IPS DF 6.9 (cell line): ENCODE data around the gene RPS14.
"Not testable (repeated sequence)": the region's sequence is repeated elsewhere in the genome, so short reads cannot be mapped to it uniquely, and the experiment has no call there.

Source experiments
- DNase-seq: peaks from one replicate; pipeline ENCODE4 v3.0.0-alpha.2; 2013; ENCODE audit warnings: low read depth, low spot score
- H3K27ac ChIP-seq: one replicate; pipeline ENCODE4 v1.5.1; 2013; ENCODE audit warnings: low read length, control low read depth
- H3K27me3 ChIP-seq: 2 replicates; pipeline ENCODE4 v1.6.1; 2013; ENCODE audit warnings: mild to moderate bottlenecking, low read length; ENCODE audit not compliant: control insufficient read depth, insufficient read depth
- H3K36me3 ChIP-seq: 2 replicates; pipeline ENCODE4 v1.6.1; 2013; ENCODE audit warnings: low read length; ENCODE audit not compliant: control insufficient read depth, insufficient read depth
- H3K4me1 ChIP-seq: 2 replicates; pipeline ENCODE4 v1.6.1; 2013; ENCODE audit warnings: low read length; ENCODE audit not compliant: control insufficient read depth, insufficient read depth
- H3K4me3 ChIP-seq: 2 replicates; pipeline ENCODE4 v1.5.1; 2013; ENCODE audit warnings: mild to moderate bottlenecking, low read length
- H3K9me3 ChIP-seq: 2 replicates; pipeline ENCODE4 v1.6.1; 2013; ENCODE audit warnings: low read length, inconsistent platforms; ENCODE audit not compliant: control insufficient read depth, insufficient read depth
- WGBS: extraction: QIAGEN DNeasy Blood & Tissue Kit; methylation state at CpG from one replicate; pipeline ENCODE4 v1.1.7; 2013; ENCODE audit warnings: mixed read lengths, missing lambda C conversion rate; ENCODE audit not compliant: insufficient read length, insufficient coverage; 5-methylcytosine and 5-hydroxymethylcytosine counted together

RPS14 gene

GRCh38 chr5:150457562-150458240, 8.2 kb upstream of the RPS14 start:
- Histone ChIP-seq H3K27me3 (no peaks in the 10 kb centered on the region), H3K9me3 (no peaks in the 10 kb centered on the region), H3K4me1 (peaks cover 11% of the 10 kb centered on the region), H3K4me3 (no peak overlapping the region), H3K27ac (no peak overlapping the region), H3K36me3 (no peaks in the 10 kb centered on the region)
- WGBS: no CpG with 5 or more reads among the region's 16 CpGs
- no peak for DNase-seq

GRCh38 chr5:150457121-150457520, 7.6 kb upstream of the RPS14 start:
- Histone ChIP-seq H3K4me3 (no peak overlapping the region), H3K27ac (no peak overlapping the region), H3K4me1 (peaks cover 11% of the 10 kb centered on the region), H3K36me3 (no peaks in the 10 kb centered on the region), H3K9me3 (no peaks in the 10 kb centered on the region), H3K27me3 (no peaks in the 10 kb centered on the region)
- no peak for DNase-seq
- no CpG with 5 or more reads among the region's 6 CpGs for WGBS

- H3K4me1 ChIP-seq: peaks cover 6% of the 10 kb centered on the region
Observed at GRCh38 chr5:150454492-150455229, 5.1 kb upstream of the RPS14 start.

GRCh38 chr5:150454027-150454426, 4.5 kb upstream of the RPS14 start:
- not testable (repeated sequence) for H3K4me3 ChIP-seq, H3K9me3 ChIP-seq, H3K27ac ChIP-seq, H3K36me3 ChIP-seq, DNase-seq, H3K27me3 ChIP-seq, H3K4me1 ChIP-seq
- WGBS: no CpG with 5 or more reads among the region's 8 CpGs

More at GRCh38 chr5:150454492-150455229, 5.1 kb upstream of the RPS14 start:
- H3K9me3 ChIP-seq: no peaks in the 10 kb centered on the region
- no peak overlapping the region for H3K4me3 ChIP-seq
- DNase-seq: no peak
- no peaks in the 10 kb centered on the region for H3K36me3 ChIP-seq
- no peak overlapping the region for H3K27ac ChIP-seq
- WGBS: no CpG with 5 or more reads among the region's 9 CpGs
- no peaks in the 10 kb centered on the region for H3K27me3 ChIP-seq

- Histone ChIP-seq H3K36me3 (peaks cover 4% of the 10 kb centered on the region; the same call in 1 of the 2 replicates), H3K4me1 (peaks cover under 1% of the 10 kb centered on the region; the same call in 1 of the 2 replicates), H3K27me3 (no peaks in the 10 kb centered on the region), H3K27ac (no peak overlapping the region), H3K9me3 (no peaks in the 10 kb centered on the region), H3K4me3 (no peak overlapping the region)
- no CpG with 5 or more reads among the region's 4 CpGs for WGBS
- no peak for DNase-seq
Observed at GRCh38 chr5:150452914-150453313, 3.4 kb upstream of the RPS14 start.

GRCh38 chr5:150451594-150451993, 2.1 kb upstream of the RPS14 start:
- no peak overlapping the region for H3K27ac ChIP-seq
- H3K4me1 ChIP-seq: peaks cover 2% of the 10 kb centered on the region; the same call in 1 of the 2 replicates
- peaks cover 17% of the 10 kb centered on the region; the same call in 1 of the 2 replicates for H3K36me3 ChIP-seq
- H3K27me3 ChIP-seq: no peaks in the 10 kb centered on the region
- H3K4me3 ChIP-seq: no peak overlapping the region
- no CpG with 5 or more reads among the region's 1 CpG for WGBS
- DNase-seq: no peak
- no peaks in the 10 kb centered on the region for H3K9me3 ChIP-seq

- Histone ChIP-seq H3K27ac (peak overlapping the region; percentile 26), H3K4me1 (peaks cover 2% of the 10 kb centered on the region; the same call in 1 of the 2 replicates), H3K36me3 (peaks cover 39% of the 10 kb centered on the region), H3K9me3 (no peaks in the 10 kb centered on the region), H3K27me3 (no peaks in the 10 kb centered on the region), H3K4me3 (peak overlapping the region; percentile 98)
- WGBS: no CpG with 5 or more reads among the region's 31 CpGs
- no peak for DNase-seq
Observed at GRCh38 chr5:150448952-150449516, 505 bp downstream of the RPS14 start.

GRCh38 chr5:150448334-150448733, 1.2 kb downstream of the RPS14 start:
- WGBS: no CpG with 5 or more reads among the region's 4 CpGs
- H3K4me3 ChIP-seq: peak overlapping the region; percentile 98; the same call in 1 of the 2 replicates
- peaks cover 2% of the 10 kb centered on the region; the same call in 1 of the 2 replicates for H3K4me1 ChIP-seq
- no peaks in the 10 kb centered on the region for H3K9me3 ChIP-seq
- no peak for DNase-seq
- H3K36me3 ChIP-seq: peaks cover 46% of the 10 kb centered on the region
- H3K27me3 ChIP-seq: no peaks in the 10 kb centered on the region
- no peak overlapping the region for H3K27ac ChIP-seq

- Histone ChIP-seq H3K36me3 (peaks cover 47% of the 10 kb centered on the region), H3K27me3 (no peaks in the 10 kb centered on the region), H3K4me3 (no peak overlapping the region), H3K9me3 (no peaks in the 10 kb centered on the region), H3K4me1 (peaks cover 2% of the 10 kb centered on the region; the same call in 1 of the 2 replicates), H3K27ac (no peak overlapping the region)
- no CpG with 5 or more reads among the region's 6 CpGs for WGBS
- no peak for DNase-seq
Observed at GRCh38 chr5:150447188-150447587, 2.4 kb downstream of the RPS14 start.

- no peak for DNase-seq
- H3K27ac ChIP-seq: no peak overlapping the region
- no CpG with 5 or more reads among the region's 6 CpGs for WGBS
- peaks cover 47% of the 10 kb centered on the region for H3K36me3 ChIP-seq
- H3K4me3 ChIP-seq: no peak overlapping the region
- H3K27me3 ChIP-seq: no peaks in the 10 kb centered on the region
- peaks cover 3% of the 10 kb centered on the region; the same call in 1 of the 2 replicates for H3K4me1 ChIP-seq
- no peaks in the 10 kb centered on the region for H3K9me3 ChIP-seq
Observed at GRCh38 chr5:150446583-150446982, 3.0 kb downstream of the RPS14 start.
